PC-3 (cell line): ENCODE data around the gene SNAPC2. TPM values are rescaled to one million over a fixed set of nuclear protein-coding genes. Genes with fewer than 3 reads are reported as not detected.

Experiments used
- ATAC-seq: fragments of 200-7000 bp; cut with Tn5 transposase; 2 replicates; pipeline ENCODE4 v1.9.1; 2020; ENCODE audit warnings: mild to moderate bottlenecking, moderate library complexity
- BruUV-seq: library from RNA; stranded (reverse); fragments of 400-500 nt; replicated peaks from 2 replicates; lab custom pipeline; 2021; lab: Mats Ljungman, UMichigan
- CTCF ChIA-PET: fragments of 300-600 bp; sonication (Branson Sonifier 250); formaldehyde crosslinking; loops from one replicate; lab custom pipeline; 2022; ENCODE audit warnings: antibody characterized with exemption; lab: Charles Lee
- POLR2A ChIA-PET: fragments of 300-600 bp; sonication (Branson Sonifier 250); formaldehyde crosslinking; loops from one replicate; lab custom pipeline; 2022; ENCODE audit warnings: antibody characterized with exemption; ENCODE audit not compliant: unreplicated experiment; lab: Charles Lee
- DNase-seq: peaks from one replicate; pipeline ENCODE4 v3.0.0-alpha.2; 2015
- H2AFZ ChIP-seq: fragments of 300-600 bp; sonication (generic); 2 replicates; pipeline ENCODE4 v1.6.0; 2016; ENCODE audit warnings: antibody characterized with exemption, low read length
- H3F3A ChIP-seq: fragments of 300-600 bp; sonication (generic); one replicate; pipeline ENCODE4 v1.6.0; 2017; ENCODE audit warnings: antibody characterized with exemption, low read length, control low read depth, mild to moderate bottlenecking; ENCODE audit not compliant: unreplicated experiment
- H3K27ac ChIP-seq: fragments of 300-600 bp; sonication (generic); 2 replicates; pipeline ENCODE4 v1.5.1; 2016; ENCODE audit warnings: mild to moderate bottlenecking, low read length
- H3K27me3 ChIP-seq: fragments of 300-600 bp; sonication (generic); 2 replicates; pipeline ENCODE4 v1.6.1; 2016; ENCODE audit warnings: low read length, mixed read lengths
- H3K36me3 ChIP-seq: fragments of 300-600 bp; sonication (generic); 2 replicates; pipeline ENCODE4 v1.6.1; 2016; ENCODE audit warnings: low read depth, mixed run types, low read length, mixed read lengths
- H3K4me1 ChIP-seq: fragments of 300-600 bp; sonication (generic); 2 replicates; pipeline ENCODE4 v1.5.1; 2016; ENCODE audit warnings: low read length; ENCODE audit not compliant: insufficient read depth
- H3K4me2 ChIP-seq: fragments of 300-600 bp; sonication (generic); 2 replicates; pipeline ENCODE4 v1.6.0; 2016; ENCODE audit warnings: low read length
- H3K4me3 ChIP-seq: fragments of 300-600 bp; sonication (generic); 2 replicates; pipeline ENCODE4 v1.5.1; 2016; ENCODE audit warnings: mild to moderate bottlenecking, low read length, mixed read lengths
- H3K79me2 ChIP-seq: fragments of 300-600 bp; sonication (generic); 2 replicates; pipeline ENCODE4 v1.6.1; 2017; ENCODE audit warnings: low read length, mixed read lengths
- H3K9ac ChIP-seq: fragments of 300-600 bp; sonication (generic); 2 replicates; pipeline ENCODE4 v1.6.0; 2016; ENCODE audit warnings: mild to moderate bottlenecking, low read length
- H3K9me2 ChIP-seq: fragments of 300-600 bp; sonication (generic); replicated peaks from 2 replicates; pipeline ENCODE4 v1.6.1; 2016; ENCODE audit warnings: mixed run types, low read length, mixed read lengths
- H3K9me3 ChIP-seq: fragments of 300-600 bp; sonication (generic); 2 replicates; pipeline ENCODE4 v1.6.1; 2016; ENCODE audit warnings: low read length, mixed read lengths
- H4K20me1 ChIP-seq: fragments of 300-600 bp; sonication (generic); 2 replicates; pipeline ENCODE4 v1.6.1; 2016; ENCODE audit warnings: low read length, mixed read lengths
- CTCF ChIP-seq: fragments of 300-600 bp; sonication (generic); conservative IDR thresholded peaks from 2 replicates; pipeline ENCODE4 v1.5.1; 2017; ENCODE audit warnings: antibody characterized with exemption, low read depth, mild to moderate bottlenecking, low read length
- EZH2 ChIP-seq: fragments of 300-600 bp; sonication (generic); IDR thresholded peaks from one replicate; pipeline ENCODE4 v1.6.1; 2017; ENCODE audit warnings: antibody characterized with exemption, mild to moderate bottlenecking, low read length; ENCODE audit not compliant: unreplicated experiment
- EZH2phosphoT487 ChIP-seq: fragments of 300-600 bp; sonication (generic); IDR thresholded peaks from 2 replicates; pipeline ENCODE4 v1.6.1; 2018; ENCODE audit warnings: mild to moderate bottlenecking, antibody characterized with exemption, low read length, borderline replicate concordance
- intact Hi-C: fragments of 100-400 bp; cut with micrococcal nuclease; formaldehyde crosslinking; loops from 2 replicates; pipeline ENCODE4 v1.9.0; 2023
- total RNA-seq: library from RNA; depleted of rRNA; stranded (reverse); fragments of >200 nt; gene quantifications from 2 replicates; pipeline ENCODE4 v1.2.3, GENCODE V29; 2014

SNAPC2 gene
- total RNA-seq, 1 experiment from 2014 or later: 40.1 TPM

DNA sequence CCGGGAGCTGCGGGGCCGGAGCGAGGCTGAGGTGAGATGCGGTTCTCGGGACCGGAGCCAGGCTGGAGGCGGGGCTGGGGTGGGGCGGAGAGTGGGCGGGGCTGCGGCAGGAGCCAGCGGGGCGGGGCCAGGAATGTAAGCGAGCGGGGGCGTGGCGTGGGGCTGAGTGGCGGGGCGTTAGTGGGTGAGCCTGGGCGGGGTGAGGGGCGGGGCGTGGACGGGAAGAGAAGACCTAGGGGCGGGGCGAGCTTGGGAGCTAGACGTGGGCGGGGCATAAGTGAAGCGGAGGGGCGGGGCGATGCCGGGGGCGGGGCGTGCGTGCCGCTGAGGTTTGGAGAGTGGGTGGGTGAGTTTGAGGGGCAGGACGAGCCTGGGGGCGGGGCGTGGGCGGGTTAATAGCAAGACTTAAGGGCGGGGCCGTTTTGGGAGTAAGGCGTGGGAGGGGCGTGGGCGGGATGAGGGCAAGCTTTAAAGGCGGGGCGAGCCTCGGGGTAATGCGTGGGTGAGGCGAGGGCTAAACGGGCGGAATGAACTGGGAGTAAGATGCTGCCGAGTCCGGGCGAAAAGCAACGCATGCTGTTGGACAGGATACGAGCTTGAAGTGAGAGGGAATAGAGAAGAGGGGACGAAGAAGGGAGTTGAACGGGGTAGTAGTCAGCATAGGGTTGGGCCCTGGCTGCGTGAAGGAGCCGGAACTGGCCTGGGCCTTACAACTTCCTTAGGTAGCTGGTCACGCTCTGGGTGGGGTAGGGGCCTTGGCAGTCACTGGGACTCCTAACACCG, 572 bp downstream of the SNAPC2 start:
- Histone ChIP-seq H3K9me3 (no peaks in the 10 kb centered on the region), H3K9ac (peak overlapping the region; percentile 67), H3K27me3 (no peaks in the 10 kb centered on the region), H3K79me2 (peaks cover 9% of the 10 kb centered on the region; the same call in 1 of the 2 replicates), H3K4me3 (peak overlapping the region; percentile 87), H3F3A (no peaks in the 10 kb centered on the region), H3K27ac (peak overlapping the region; percentile 77), H4K20me1 (0 out of 2 replicates have a peak, but pooled peaks cover 4% of the 10 kb centered on the region), H3K4me1 (peaks cover 38% of the 10 kb centered on the region), H3K36me3 (no peaks in the 10 kb centered on the region; the same call in 1 of the 2 replicates), H3K4me2 (peak overlapping the region; percentile 89), H2AFZ (peak overlapping the region; percentile 88), H3K9me2 (no peaks in the 10 kb centered on the region)
- ChIA-PET CTCF (interaction anchor here (0.5 to 2.6 kb wide), 8 partner anchors 8 to 398 kb away, joined by 3 to 19 read pairs (median 6); partner anchors contain the start of genes MAP2K7 and TIMM44), POLR2A (interaction anchor here (0.5 to 1.5 kb wide), 8 partner anchors 8 to 465 kb away, joined by 3 to 26 read pairs (median 7); partner anchors contain the start of genes LRRC8E, MAP2K7 and TIMM44)
- TF ChIP-seq EZH2phosphoT487 (no peak), EZH2 (no peak), CTCF (no peak)
- no TSS peak for BruUV-seq
- DNase-seq (peak; percentile 96), ATAC-seq (peak; percentile 33)
- intact Hi-C loops: loop anchor here (1.0 to 2.0 kb wide), 2 partner anchors 17 to 52 kb away; partner anchors contain the start of gene MAP2K7

DNA sequence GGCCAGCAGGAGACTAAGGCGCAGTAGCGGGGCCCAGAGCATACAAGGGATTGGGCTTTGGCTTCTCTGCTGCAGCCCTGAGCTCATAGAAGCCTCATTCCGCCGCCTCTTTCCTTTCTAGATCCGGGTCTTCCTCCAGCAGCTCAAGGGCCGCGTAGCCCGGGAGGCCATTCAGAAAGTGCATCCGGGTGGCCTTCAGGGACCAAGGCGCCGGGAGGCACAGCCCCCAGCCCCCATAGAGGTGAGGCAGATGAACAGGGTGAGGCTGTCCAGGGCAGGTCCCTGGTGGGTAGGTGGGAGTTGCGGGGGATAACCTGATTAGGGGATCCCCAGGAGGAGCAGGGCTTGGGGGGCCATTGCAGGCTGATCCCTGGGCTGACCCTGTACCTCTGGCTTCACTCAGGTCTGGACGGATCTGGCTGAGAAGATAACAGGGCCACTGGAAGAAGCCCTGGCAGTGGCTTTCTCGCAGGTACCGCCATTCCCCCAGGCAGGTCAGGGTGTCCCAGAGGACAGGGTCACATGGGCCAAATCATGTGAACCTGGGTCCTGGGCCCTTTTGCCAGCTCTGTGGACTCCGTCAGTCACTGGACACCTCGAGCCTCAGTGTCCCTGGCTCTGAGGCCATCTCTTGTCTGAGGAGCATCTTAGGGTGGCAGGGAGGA, 1.3 kb downstream of the SNAPC2 start:
- Histone ChIP-seq H4K20me1 (0 out of 2 replicates have a peak, but pooled peaks cover 4% of the 10 kb centered on the region), H3F3A (no peaks in the 10 kb centered on the region), H3K4me3 (peak overlapping the region; percentile 69), H3K4me2 (peak overlapping the region; percentile 89), H2AFZ (peak overlapping the region; percentile 88), H3K27me3 (no peaks in the 10 kb centered on the region), H3K9ac (peak overlapping the region; percentile 55), H3K4me1 (peaks cover 35% of the 10 kb centered on the region), H3K36me3 (no peaks in the 10 kb centered on the region; the same call in 1 of the 2 replicates), H3K79me2 (peaks cover 9% of the 10 kb centered on the region; the same call in 1 of the 2 replicates), H3K27ac (peak overlapping the region; percentile 77), H3K9me3 (no peaks in the 10 kb centered on the region), H3K9me2 (no peaks in the 10 kb centered on the region)
- no peak for DNase-seq
- ChIA-PET POLR2A (interaction anchor here (0.5 to 1.5 kb wide), 3 partner anchors 7 to 114 kb away, joined by 3 to 20 read pairs (median 4); no protein-coding TSS in a partner anchor), CTCF (interaction anchor here (0.5 to 2.6 kb wide), 5 partner anchors 7 to 397 kb away, joined by 6 to 19 read pairs (median 14); partner anchors contain the start of genes MAP2K7 and TIMM44)
- intact Hi-C loops: loop anchor here (2.0 kb wide), 1 partner anchor 53 kb away; no protein-coding TSS in a partner anchor
- no peak for ATAC-seq
- BruUV-seq: TSS peak; percentile 77
- no peak for TF ChIP-seq CTCF
- no peak for TF ChIP-seq EZH2phosphoT487
- TF ChIP-seq EZH2: no peak
